ENCODE measurements around the gene OPCML.

DNA sequence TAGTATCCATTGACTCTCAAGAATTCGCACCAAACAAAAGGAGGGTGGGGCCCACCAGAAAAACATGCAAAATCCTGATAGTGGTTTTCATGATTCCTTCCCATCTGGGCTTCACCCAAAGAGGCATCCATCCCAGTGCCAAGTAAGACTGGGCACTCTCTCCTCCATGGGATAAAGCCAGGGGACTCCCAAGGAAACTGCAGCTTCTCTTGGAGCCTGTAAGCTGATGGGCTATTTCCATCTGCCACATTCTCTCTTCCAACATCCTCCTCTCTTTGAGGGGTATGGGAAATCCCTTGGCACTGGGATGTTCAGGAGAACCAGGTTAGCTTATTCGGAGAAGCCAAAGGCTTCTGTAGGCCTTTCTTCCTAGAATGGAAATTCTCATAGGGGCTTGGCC lies 10.8 kb downstream of the OPCML start:
- TF ChIP-seq, protein P1, sequence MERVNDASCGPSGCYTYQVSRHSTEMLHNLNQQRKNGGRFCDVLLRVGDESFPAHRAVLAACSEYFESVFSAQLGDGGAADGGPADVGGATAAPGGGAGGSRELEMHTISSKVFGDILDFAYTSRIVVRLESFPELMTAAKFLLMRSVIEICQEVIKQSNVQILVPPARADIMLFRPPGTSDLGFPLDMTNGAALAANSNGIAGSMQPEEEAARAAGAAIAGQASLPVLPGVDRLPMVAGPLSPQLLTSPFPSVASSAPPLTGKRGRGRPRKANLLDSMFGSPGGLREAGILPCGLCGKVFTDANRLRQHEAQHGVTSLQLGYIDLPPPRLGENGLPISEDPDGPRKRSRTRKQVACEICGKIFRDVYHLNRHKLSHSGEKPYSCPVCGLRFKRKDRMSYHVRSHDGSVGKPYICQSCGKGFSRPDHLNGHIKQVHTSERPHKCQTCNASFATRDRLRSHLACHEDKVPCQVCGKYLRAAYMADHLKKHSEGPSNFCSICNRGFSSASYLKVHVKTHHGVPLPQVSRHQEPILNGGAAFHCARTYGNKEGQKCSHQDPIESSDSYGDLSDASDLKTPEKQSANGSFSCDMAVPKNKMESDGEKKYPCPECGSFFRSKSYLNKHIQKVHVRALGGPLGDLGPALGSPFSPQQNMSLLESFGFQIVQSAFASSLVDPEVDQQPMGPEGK (CRISPR knock-in tag; IDR thresholded peaks at IDR 0.05; ENCODE audit: borderline replicate concordance), result no peak
- TF ChIP-seq GLIS3 (CRISPR knock-in tag; IDR thresholded peaks at IDR 0.05) (no peak), ZFP3 (CRISPR knock-in tag; IDR thresholded peaks at IDR 0.05) (no peak), CSDC2 (CRISPR knock-in tag; IDR thresholded peaks at IDR 0.05) (no peak)

Measured in SK-N-SH treated with all-trans-retinoic acid at 6 μM for 48 hours (cell line).